HAP-1 (cell line): ENCODE results near the gene NRP1.

Source experiments
- DNase-seq, 2 experiments: peaks; one replicate each; pipeline ENCODE4 v3.0.0-alpha.2; 2016 to 2020; ENCODE audit warnings: low spot score in 2 of 2
- H3K27me3 ChIP-seq: fragments of 250-450 bp; sonication (Bioruptor Pico); 2 replicates; pipeline ENCODE4 v1.5.1; 2020; ENCODE audit warnings: low read depth, mild to moderate bottlenecking, moderate library complexity
- H3K36me3 ChIP-seq: fragments of 250-450 bp; sonication (Bioruptor Pico); replicated peaks from 2 replicates; pipeline ENCODE4 v1.5.1; 2020; ENCODE audit warnings: mild to moderate bottlenecking
- H3K4me1 ChIP-seq: fragments of 250-450 bp; sonication (Bioruptor Pico); 2 replicates; pipeline ENCODE4 v1.5.1; 2020; ENCODE audit warnings: mild to moderate bottlenecking
- H3K4me3 ChIP-seq: fragments of 250-450 bp; sonication (Bioruptor Pico); 2 replicates; pipeline ENCODE4 v1.5.1; 2020; ENCODE audit warnings: mild to moderate bottlenecking, moderate library complexity
- H3K9me3 ChIP-seq: fragments of 250-450 bp; sonication (Bioruptor Pico); 2 replicates; pipeline ENCODE4 v1.5.1; 2020; ENCODE audit warnings: mild to moderate bottlenecking, moderate library complexity
- in situ Hi-C: fragments of 300-500 bp; cut with MboI; formaldehyde crosslinking; loops from 3 replicates; pipeline ENCODE4 v1.14.3; 2020; ENCODE audit warnings: low sequenced_read_pairs, inconsistent platforms, mixed read lengths

The NRP1 gene

GRCh38 chr10:33129141-33129995 is 205.1 kb downstream of the NRP1 start:
- Histone ChIP-seq H3K4me1 (no peaks in the 10 kb centered on the region), H3K27me3 (no peaks in the 10 kb centered on the region), H3K36me3 (no peaks in the 10 kb centered on the region), H3K9me3 (no peaks in the 10 kb centered on the region), H3K4me3 (no peak overlapping the region)
- in situ Hi-C loops, result no loop called here
- no peak for DNase-seq

- no peaks in the 10 kb centered on the region for H3K4me1 ChIP-seq
- H3K27me3 ChIP-seq, result no peaks in the 10 kb centered on the region
- in situ Hi-C loops, result no loop called here
Measured at GRCh38 chr10:33127622-33128021, 206.8 kb downstream of the NRP1 start.

More at GRCh38 chr10:33127622-33128021, 206.8 kb downstream of the NRP1 start:
- DNase-seq, result no peak
- Histone ChIP-seq H3K9me3 (no peaks in the 10 kb centered on the region), H3K4me3 (no peak overlapping the region), H3K36me3 (no peaks in the 10 kb centered on the region)
